ENCODE data around the gene EXOC6B.

Gene EXOC6B

DNA sequence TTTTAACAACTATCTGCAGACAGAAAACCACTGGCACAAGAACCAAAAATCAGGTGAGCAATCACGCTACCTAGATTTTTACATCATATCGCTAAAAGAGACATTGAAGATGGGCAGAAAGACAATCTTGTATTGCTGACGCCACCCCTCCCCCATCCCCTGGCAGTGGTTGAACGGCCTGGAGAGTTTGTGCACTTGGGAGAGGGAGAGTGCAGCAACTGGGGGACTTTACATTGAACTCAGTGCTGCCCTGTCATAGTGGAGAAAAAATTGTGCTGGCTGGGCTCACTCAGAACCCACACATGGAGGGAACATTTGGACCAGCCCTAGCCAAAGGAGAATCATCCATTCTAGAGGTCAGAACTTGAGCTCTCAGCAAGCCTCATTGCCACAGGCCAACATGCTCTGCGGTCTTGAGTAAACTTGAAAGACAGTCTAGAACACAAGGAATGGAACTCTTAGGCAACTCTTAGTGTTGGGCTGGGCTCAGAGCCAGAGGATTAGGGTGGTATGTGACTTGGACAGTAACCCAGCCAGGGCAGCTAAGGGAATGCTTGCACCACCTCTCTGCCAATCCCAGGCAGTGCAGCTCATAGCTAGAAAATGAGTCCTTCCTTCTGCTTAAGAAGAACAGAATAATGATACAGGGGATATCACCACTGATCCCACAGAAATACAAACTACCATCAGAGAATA, 458.2 kb downstream of the EXOC6B start:
- Histone ChIP-seq H3K9me3 (ENCODE audit: control insufficient read depth in 2 of 2, low read length in 2 of 2) (no peaks in the 10 kb centered on the region), H3K4me1 (ENCODE audit: control insufficient read depth, insufficient read depth, low read length) (no peaks in the 10 kb centered on the region), H3K27me3 (ENCODE audit: control insufficient read depth in 1 of 2, insufficient read depth in 2 of 2, low read length in 2 of 2) (no peaks in the 10 kb centered on the region), H3K36me3 (ENCODE audit: control insufficient read depth in 2 of 2, insufficient read depth in 2 of 2, low read length in 2 of 2) (no peaks in the 10 kb centered on the region), H3K9ac (ENCODE audit: low read length in 2 of 2) (no peak overlapping the region), H3K27ac (ENCODE audit: low read length) (no peak overlapping the region), H3K4me3 (ENCODE audit: low read length in 2 of 2) (no peak overlapping the region)

DNA sequence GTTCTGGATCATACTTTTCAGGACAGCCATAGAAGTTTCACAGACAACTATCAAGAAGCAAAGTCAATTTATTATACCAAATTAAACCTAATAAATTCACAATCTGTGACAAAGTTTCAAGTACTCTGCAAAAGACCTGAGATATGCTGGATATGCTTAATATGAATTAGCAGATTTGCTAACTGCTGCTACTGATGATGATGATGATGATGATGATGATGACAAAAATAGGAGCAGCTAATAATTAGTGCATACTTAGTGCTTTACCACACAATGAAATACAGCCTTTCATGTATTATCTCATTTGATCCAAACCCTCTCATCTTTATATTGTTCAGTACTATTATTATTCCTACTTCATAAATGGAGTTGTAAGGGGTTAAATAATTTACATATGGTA, 462.4 kb downstream of the EXOC6B start:
- Histone ChIP-seq H3K27ac (ENCODE audit: low read length) (no peak overlapping the region), H3K9ac (ENCODE audit: low read length in 2 of 2) (no peak overlapping the region), H3K27me3 (ENCODE audit: control insufficient read depth in 1 of 2, insufficient read depth in 2 of 2, low read length in 2 of 2) (no peaks in the 10 kb centered on the region), H3K4me3 (ENCODE audit: low read length in 2 of 2) (no peak overlapping the region), H3K4me1 (ENCODE audit: control insufficient read depth, insufficient read depth, low read length) (no peaks in the 10 kb centered on the region), H3K36me3 (ENCODE audit: control insufficient read depth in 2 of 2, insufficient read depth in 2 of 2, low read length in 2 of 2) (no peaks in the 10 kb centered on the region), H3K9me3 (ENCODE audit: control insufficient read depth in 2 of 2, low read length in 2 of 2) (no peaks in the 10 kb centered on the region)

DNA sequence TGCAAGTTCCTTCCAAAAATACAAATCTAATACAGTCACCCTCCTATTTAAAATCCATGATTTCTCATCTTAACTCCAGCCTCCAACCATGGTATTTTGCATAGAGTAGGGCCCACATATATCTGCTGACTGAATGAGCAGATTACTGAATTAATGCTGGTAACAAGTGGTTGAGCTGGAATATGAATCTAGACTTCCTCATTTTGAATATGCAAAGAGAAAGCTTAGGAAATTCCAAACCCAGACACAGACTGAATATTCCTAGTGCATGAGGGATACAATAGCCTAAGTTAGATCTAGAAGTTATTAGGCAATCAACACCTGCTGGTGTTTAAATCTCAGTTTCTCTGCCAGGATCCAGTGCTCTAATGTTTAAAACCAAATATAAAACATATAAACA, 463.1 kb downstream of the EXOC6B start:
- Histone ChIP-seq H3K36me3 (ENCODE audit: control insufficient read depth in 2 of 2, insufficient read depth in 2 of 2, low read length in 2 of 2) (no peaks in the 10 kb centered on the region), H3K27me3 (ENCODE audit: control insufficient read depth in 1 of 2, insufficient read depth in 2 of 2, low read length in 2 of 2) (no peaks in the 10 kb centered on the region), H3K4me1 (ENCODE audit: control insufficient read depth, insufficient read depth, low read length) (no peaks in the 10 kb centered on the region), H3K27ac (ENCODE audit: low read length) (no peak overlapping the region), H3K9me3 (ENCODE audit: control insufficient read depth in 2 of 2, low read length in 2 of 2) (no peaks in the 10 kb centered on the region), H3K4me3 (ENCODE audit: low read length in 2 of 2) (no peak overlapping the region), H3K9ac (ENCODE audit: low read length in 2 of 2) (no peak overlapping the region)

DNA sequence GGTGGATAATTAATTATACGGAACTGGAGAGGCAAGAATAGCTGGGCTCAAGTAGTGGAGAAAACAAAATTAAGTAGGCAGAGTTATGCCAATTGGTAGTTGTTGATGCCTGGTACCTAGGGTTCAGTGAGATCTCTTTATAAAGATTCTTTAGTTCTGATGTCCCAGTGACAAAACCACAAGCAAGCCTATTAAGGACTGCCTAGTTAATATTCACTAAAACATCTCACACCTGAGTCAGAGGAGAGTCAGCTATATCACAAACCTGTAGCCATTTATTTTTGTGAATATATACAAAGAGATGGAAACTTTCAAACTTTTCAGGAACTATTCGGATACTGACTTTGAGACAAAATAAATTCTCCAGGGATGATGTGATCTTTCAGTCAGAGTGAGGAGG, 464.3 kb downstream of the EXOC6B start:
- Histone ChIP-seq H3K9me3 (ENCODE audit: control insufficient read depth in 2 of 2, low read length in 2 of 2) (no peaks in the 10 kb centered on the region), H3K4me3 (ENCODE audit: low read length in 2 of 2) (no peak overlapping the region), H3K9ac (ENCODE audit: low read length in 2 of 2) (no peak overlapping the region), H3K27ac (ENCODE audit: low read length) (no peak overlapping the region), H3K36me3 (ENCODE audit: control insufficient read depth in 2 of 2, insufficient read depth in 2 of 2, low read length in 2 of 2) (no peaks in the 10 kb centered on the region), H3K4me1 (ENCODE audit: control insufficient read depth, insufficient read depth, low read length) (no peaks in the 10 kb centered on the region), H3K27me3 (ENCODE audit: control insufficient read depth in 1 of 2, insufficient read depth in 2 of 2, low read length in 2 of 2) (no peaks in the 10 kb centered on the region)

DNA sequence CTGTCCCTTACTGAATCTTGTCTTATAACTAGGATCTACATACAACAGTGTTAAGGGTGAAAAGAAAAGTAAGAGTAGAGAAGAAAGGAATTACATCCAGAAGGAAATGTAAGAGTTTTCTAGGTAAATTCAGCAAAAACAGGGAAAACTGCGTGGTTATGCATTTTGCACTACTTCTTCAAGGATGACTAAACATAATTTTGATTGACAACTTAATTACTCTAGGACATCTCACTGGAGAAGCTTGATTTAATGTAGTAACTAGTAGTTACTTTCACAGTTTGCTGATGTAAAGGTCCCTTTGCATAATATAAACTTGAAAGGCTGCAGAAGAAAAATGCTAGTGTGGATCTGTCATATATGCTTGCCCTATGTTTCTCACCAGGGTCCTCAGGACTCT, 464.8 kb downstream of the EXOC6B start:
- Histone ChIP-seq H3K27me3 (ENCODE audit: control insufficient read depth in 1 of 2, insufficient read depth in 2 of 2, low read length in 2 of 2) (no peaks in the 10 kb centered on the region), H3K36me3 (ENCODE audit: control insufficient read depth in 2 of 2, insufficient read depth in 2 of 2, low read length in 2 of 2) (no peaks in the 10 kb centered on the region), H3K9ac (ENCODE audit: low read length in 2 of 2) (no peak overlapping the region), H3K9me3 (ENCODE audit: control insufficient read depth in 2 of 2, low read length in 2 of 2) (no peaks in the 10 kb centered on the region), H3K4me3 (ENCODE audit: low read length in 2 of 2) (no peak overlapping the region), H3K4me1 (ENCODE audit: control insufficient read depth, insufficient read depth, low read length) (no peaks in the 10 kb centered on the region), H3K27ac (ENCODE audit: low read length) (no peak overlapping the region)

DNA sequence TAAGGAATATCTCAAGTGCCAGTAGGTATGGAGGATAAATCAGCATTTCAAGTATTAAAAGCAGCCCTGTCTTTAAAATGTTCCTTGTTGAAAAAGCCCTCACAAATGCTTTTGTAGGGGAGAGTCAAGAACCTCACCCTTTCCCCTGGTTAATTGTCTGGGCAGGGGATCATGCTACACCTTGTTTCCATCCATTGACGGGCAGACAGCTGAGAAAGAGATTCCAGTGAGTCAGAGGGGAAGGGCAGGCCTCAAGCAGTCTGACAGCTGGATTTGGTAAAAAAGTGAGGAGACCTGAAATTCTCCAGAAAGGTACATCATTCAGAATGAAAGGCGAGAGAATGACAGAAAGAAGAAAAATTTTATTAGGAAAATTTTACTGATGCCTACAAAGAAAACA, 475.0 kb downstream of the EXOC6B start:
- Histone ChIP-seq H3K4me1 (ENCODE audit: control insufficient read depth, insufficient read depth, low read length) (no peaks in the 10 kb centered on the region), H3K9ac (ENCODE audit: low read length in 2 of 2) (no peak overlapping the region), H3K9me3 (ENCODE audit: control insufficient read depth in 2 of 2, low read length in 2 of 2) (no peaks in the 10 kb centered on the region), H3K36me3 (ENCODE audit: control insufficient read depth in 2 of 2, insufficient read depth in 2 of 2, low read length in 2 of 2) (no peaks in the 10 kb centered on the region), H3K4me3 (ENCODE audit: low read length in 2 of 2) (no peak overlapping the region), H3K27ac (ENCODE audit: low read length) (no peak overlapping the region), H3K27me3 (ENCODE audit: control insufficient read depth in 1 of 2, insufficient read depth in 2 of 2, low read length in 2 of 2) (no peaks in the 10 kb centered on the region)

DNA sequence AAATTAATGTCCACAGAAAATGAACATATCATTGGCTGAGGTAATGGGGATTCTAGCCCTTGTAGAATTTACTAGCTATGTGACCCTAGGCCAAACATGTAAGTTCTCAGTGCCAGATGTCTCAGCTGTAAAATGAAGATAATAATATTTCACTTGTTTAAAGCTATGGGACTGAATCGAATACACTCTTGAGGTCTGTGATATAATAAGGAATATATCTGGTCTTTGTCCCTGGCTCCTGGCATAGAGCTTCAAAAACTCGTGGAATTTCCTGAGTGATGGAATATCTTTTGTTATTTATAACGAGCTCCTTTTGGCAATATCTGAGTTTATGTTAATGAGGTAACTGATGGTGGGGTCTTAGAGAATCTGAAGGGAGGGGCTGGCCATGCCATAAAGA, 476.8 kb downstream of the EXOC6B start:
- no peak overlapping the region for H3K27ac ChIP-seq (ENCODE audit: low read length)
- H3K9ac ChIP-seq (ENCODE audit: low read length in 2 of 2) = no peak overlapping the region
- H3K9me3 ChIP-seq (ENCODE audit: control insufficient read depth in 2 of 2, low read length in 2 of 2) = no peaks in the 10 kb centered on the region
- no peaks in the 10 kb centered on the region for H3K36me3 ChIP-seq (ENCODE audit: control insufficient read depth in 2 of 2, insufficient read depth in 2 of 2, low read length in 2 of 2)
- no peak overlapping the region for H3K4me3 ChIP-seq (ENCODE audit: low read length in 2 of 2)
- no peaks in the 10 kb centered on the region for H3K27me3 ChIP-seq (ENCODE audit: control insufficient read depth in 1 of 2, insufficient read depth in 2 of 2, low read length in 2 of 2)
- H3K4me1 ChIP-seq (ENCODE audit: control insufficient read depth, insufficient read depth, low read length) = no peaks in the 10 kb centered on the region

DNA sequence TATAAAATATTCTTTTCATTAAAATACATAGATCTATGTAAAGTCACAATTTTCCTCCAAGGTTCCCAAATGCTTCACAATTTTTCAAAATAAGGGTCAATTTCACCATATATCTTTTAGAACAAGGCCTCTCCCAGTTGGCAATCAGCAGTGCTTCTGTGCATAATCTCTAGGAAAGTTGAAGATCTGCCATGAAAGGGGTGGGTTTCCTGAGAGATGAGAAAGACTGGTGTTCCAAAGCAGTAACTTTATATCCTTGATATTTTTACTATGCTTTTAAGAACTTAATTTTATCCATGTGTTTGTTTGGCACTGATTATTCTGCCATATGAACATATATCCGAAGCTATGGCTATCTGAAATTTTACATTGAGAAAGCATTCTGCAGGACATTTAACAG, 478.8 kb downstream of the EXOC6B start:
- H3K4me3 ChIP-seq (ENCODE audit: low read length in 2 of 2) = no peak overlapping the region
- H3K9ac ChIP-seq (ENCODE audit: low read length in 2 of 2) = no peak overlapping the region
- no peaks in the 10 kb centered on the region for H3K4me1 ChIP-seq (ENCODE audit: control insufficient read depth, insufficient read depth, low read length)

DNA sequence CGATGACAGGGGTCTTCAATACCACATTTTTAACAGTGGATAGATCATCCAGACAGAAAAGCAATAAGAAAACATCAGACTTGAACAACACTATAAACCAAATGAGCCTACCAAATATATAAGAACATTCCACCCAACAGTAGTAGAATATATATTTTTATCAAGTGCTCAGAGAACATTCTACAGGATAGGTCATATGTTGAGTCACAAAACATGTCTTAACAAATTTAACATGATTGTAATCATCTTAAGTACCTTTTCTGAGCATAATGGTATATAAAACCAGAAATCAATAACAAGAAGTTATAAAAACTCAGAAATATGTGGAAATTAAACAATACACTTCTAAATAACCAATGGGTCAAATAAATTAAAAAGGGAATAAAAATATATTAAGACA, 484.2 kb downstream of the EXOC6B start:
- H3K4me1 ChIP-seq (ENCODE audit: control insufficient read depth, insufficient read depth, low read length) = no peaks in the 10 kb centered on the region
- H3K36me3 ChIP-seq (ENCODE audit: control insufficient read depth in 2 of 2, insufficient read depth in 2 of 2, low read length in 2 of 2) = no peaks in the 10 kb centered on the region
- H3K27me3 ChIP-seq (ENCODE audit: control insufficient read depth in 1 of 2, insufficient read depth in 2 of 2, low read length in 2 of 2) = no peaks in the 10 kb centered on the region
- H3K9me3 ChIP-seq (ENCODE audit: control insufficient read depth in 2 of 2, low read length in 2 of 2) = no peaks in the 10 kb centered on the region
- H3K9ac ChIP-seq (ENCODE audit: low read length in 2 of 2) = no peak overlapping the region
- no peak overlapping the region for H3K27ac ChIP-seq (ENCODE audit: low read length)
- H3K4me3 ChIP-seq (ENCODE audit: low read length in 2 of 2) = no peak overlapping the region

More for the DNA sequence above, 478.8 kb downstream of the EXOC6B start:
- Histone ChIP-seq H3K27me3 (ENCODE audit: control insufficient read depth in 1 of 2, insufficient read depth in 2 of 2, low read length in 2 of 2) (no peaks in the 10 kb centered on the region), H3K9me3 (ENCODE audit: control insufficient read depth in 2 of 2, low read length in 2 of 2) (no peaks in the 10 kb centered on the region), H3K27ac (ENCODE audit: low read length) (no peak overlapping the region), H3K36me3 (ENCODE audit: control insufficient read depth in 2 of 2, insufficient read depth in 2 of 2, low read length in 2 of 2) (no peaks in the 10 kb centered on the region)

DNA sequence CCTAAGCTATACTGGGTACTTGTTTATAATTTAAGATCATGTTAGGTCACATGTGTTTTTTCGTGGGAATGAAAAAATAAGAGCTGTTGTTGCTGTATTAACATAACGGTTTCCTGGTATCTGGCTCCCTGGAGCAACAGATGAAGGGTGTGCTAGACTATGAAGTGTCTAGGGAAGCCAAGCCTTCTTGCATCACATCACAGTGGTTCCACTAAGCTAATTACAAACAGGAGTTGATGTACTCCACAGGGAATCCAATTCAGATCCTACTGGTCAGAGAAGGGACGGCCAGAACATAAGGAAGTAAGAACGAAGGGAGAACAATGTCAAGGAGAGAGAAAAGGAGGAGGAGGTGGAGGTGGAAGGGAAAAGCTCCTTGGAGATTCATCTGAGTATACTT, 485.2 kb downstream of the EXOC6B start:
- no peaks in the 10 kb centered on the region for H3K9me3 ChIP-seq (ENCODE audit: control insufficient read depth in 2 of 2, low read length in 2 of 2)
- no peak overlapping the region for H3K9ac ChIP-seq (ENCODE audit: low read length in 2 of 2)
- no peaks in the 10 kb centered on the region for H3K27me3 ChIP-seq (ENCODE audit: control insufficient read depth in 1 of 2, insufficient read depth in 2 of 2, low read length in 2 of 2)
- H3K36me3 ChIP-seq (ENCODE audit: control insufficient read depth in 2 of 2, insufficient read depth in 2 of 2, low read length in 2 of 2) = no peaks in the 10 kb centered on the region
- no peak overlapping the region for H3K4me3 ChIP-seq (ENCODE audit: low read length in 2 of 2)
- H3K4me1 ChIP-seq (ENCODE audit: control insufficient read depth, insufficient read depth, low read length) = no peaks in the 10 kb centered on the region
- H3K27ac ChIP-seq (ENCODE audit: low read length) = no peak overlapping the region

DNA sequence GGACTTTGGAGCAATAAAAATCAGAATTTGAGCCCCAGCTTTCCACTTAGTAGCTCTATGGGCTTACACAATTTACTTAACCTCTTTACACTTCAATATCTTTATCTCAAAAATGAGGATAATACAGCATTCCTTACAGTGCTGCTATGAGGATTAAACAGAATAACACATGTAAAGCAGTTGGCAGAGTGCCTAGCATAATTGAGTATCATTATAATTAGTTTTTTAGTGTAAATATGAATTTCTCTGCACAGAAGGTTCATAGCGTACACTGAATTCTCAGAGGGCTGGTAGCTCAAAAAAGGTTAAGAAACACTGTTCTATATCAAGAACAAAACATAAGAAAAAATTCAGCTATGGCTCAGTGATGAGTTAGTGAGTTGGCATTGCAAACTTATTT, 487.8 kb downstream of the EXOC6B start:
- Histone ChIP-seq H3K27ac (ENCODE audit: low read length) (no peak overlapping the region), H3K36me3 (ENCODE audit: control insufficient read depth in 2 of 2, insufficient read depth in 2 of 2, low read length in 2 of 2) (no peaks in the 10 kb centered on the region), H3K4me1 (ENCODE audit: control insufficient read depth, insufficient read depth, low read length) (no peaks in the 10 kb centered on the region)

More for the DNA sequence above, 487.8 kb downstream of the EXOC6B start:
- Histone ChIP-seq H3K9me3 (ENCODE audit: control insufficient read depth in 2 of 2, low read length in 2 of 2) (no peaks in the 10 kb centered on the region), H3K27me3 (ENCODE audit: control insufficient read depth in 1 of 2, insufficient read depth in 2 of 2, low read length in 2 of 2) (no peaks in the 10 kb centered on the region), H3K9ac (ENCODE audit: low read length in 2 of 2) (no peak overlapping the region), H3K4me3 (ENCODE audit: low read length in 2 of 2) (no peak overlapping the region)

Data from stomach smooth muscle (tissue), 2 donors.